Neutrophil (primary cell): ENCODE results near the gene TMC3.

ENCODE experiments used
- H3K27ac ChIP-seq: fragments of 200-600 bp; sonication (generic); 2 replicates; pipeline ENCODE4 v1.5.1; 2016; ENCODE audit warnings: mild to moderate bottlenecking, moderate library complexity
- H3K27me3 ChIP-seq: fragments of 200-600 bp; sonication (generic); 2 replicates; pipeline ENCODE4 v1.6.0; 2016; ENCODE audit warnings: mild to moderate bottlenecking
- H3K36me3 ChIP-seq: fragments of 200-600 bp; sonication (generic); 2 replicates; pipeline ENCODE4 v1.5.1; 2017
- H3K4me1 ChIP-seq, 2 experiments: fragments of 200-600 bp in 1 of 2; sonication (generic) in 1 of 2; 1 replicate in 1 of 2; 2 replicates in 1 of 2; pipeline versions ENCODE4 v1.5.1 to v1.6.1; 2013 to 2016; ENCODE audit warnings: low read depth in 1 of 2, low read length in 1 of 2, mild to moderate bottlenecking in 1 of 2, moderate library complexity in 1 of 2; ENCODE audit not compliant: control insufficient read depth in 1 of 2, insufficient read depth in 1 of 2
- H3K4me3 ChIP-seq, 2 experiments: fragments of 200-600 bp in 1 of 2; sonication (generic) in 1 of 2; 1 replicate in 1 of 2; 2 replicates in 1 of 2; pipeline ENCODE4 v1.5.1; 2013 to 2016; ENCODE audit warnings: low read depth in 1 of 2, low read length in 1 of 2, mild to moderate bottlenecking in 1 of 2, moderate library complexity in 1 of 2
- H3K9me3 ChIP-seq: fragments of 200-600 bp; sonication (generic); 2 replicates; pipeline ENCODE4 v1.5.1; 2016
- TF ChIP-seq, protein P1 (sequence below): fragments of 200-600 bp; sonication (generic); IDR thresholded peaks from 2 replicates; pipeline ENCODE4 v1.5.1; 2016; ENCODE audit warnings: antibody characterized with exemption

TMC3 gene

DNA sequence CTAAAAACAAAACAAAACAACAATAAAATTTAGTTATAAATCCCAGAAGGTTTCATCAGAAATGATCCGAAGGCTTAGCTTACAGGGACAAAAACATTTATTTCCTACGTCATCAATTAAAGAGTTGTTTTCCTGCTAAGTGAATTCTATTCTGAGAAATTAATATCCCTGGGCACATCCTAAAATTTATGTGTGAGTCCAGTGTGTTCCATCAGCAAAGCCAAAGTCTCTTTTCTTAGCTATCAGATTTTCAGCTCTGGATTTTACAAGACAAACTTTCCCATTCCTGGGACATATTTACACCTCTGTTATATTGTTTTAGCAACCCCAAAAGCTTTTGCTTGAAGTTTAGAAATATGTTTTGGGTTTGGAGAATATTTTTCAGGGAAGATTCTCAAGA, 4.4 kb upstream of the TMC3 start:
- H3K4me3 ChIP-seq, result no peak overlapping the region
- H3K27me3 ChIP-seq, result no peaks in the 10 kb centered on the region
- no peaks in the 10 kb centered on the region for H3K4me1 ChIP-seq
- H3K36me3 ChIP-seq, result peaks cover 15% of the 10 kb centered on the region
- H3K27ac ChIP-seq, result no peak overlapping the region
- TF ChIP-seq, protein P1, sequence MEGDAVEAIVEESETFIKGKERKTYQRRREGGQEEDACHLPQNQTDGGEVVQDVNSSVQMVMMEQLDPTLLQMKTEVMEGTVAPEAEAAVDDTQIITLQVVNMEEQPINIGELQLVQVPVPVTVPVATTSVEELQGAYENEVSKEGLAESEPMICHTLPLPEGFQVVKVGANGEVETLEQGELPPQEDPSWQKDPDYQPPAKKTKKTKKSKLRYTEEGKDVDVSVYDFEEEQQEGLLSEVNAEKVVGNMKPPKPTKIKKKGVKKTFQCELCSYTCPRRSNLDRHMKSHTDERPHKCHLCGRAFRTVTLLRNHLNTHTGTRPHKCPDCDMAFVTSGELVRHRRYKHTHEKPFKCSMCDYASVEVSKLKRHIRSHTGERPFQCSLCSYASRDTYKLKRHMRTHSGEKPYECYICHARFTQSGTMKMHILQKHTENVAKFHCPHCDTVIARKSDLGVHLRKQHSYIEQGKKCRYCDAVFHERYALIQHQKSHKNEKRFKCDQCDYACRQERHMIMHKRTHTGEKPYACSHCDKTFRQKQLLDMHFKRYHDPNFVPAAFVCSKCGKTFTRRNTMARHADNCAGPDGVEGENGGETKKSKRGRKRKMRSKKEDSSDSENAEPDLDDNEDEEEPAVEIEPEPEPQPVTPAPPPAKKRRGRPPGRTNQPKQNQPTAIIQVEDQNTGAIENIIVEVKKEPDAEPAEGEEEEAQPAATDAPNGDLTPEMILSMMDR, result no peak
- no peaks in the 10 kb centered on the region for H3K9me3 ChIP-seq

DNA sequence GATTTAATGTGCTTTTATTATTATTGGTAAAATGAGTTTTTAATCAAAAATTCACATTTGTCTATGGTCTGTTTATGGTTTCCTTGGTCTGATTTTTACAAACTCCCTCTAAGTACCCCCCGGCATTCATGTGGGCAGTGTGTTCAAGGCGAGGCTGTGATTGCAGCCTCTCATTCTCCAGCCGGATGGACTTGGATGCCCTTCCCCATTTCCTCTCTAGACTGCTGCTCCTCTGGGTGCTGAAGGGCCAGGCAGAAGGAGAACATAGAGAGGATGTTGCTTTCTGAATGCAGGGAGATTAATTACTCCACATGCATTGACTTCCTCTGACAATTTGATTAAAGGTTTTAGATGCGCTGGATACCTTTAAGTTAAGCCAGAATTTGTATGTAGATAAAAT, 3.9 kb upstream of the TMC3 start:
- H3K4me1 ChIP-seq, result no peaks in the 10 kb centered on the region
- TF ChIP-seq, protein P1, result no peak

DNA sequence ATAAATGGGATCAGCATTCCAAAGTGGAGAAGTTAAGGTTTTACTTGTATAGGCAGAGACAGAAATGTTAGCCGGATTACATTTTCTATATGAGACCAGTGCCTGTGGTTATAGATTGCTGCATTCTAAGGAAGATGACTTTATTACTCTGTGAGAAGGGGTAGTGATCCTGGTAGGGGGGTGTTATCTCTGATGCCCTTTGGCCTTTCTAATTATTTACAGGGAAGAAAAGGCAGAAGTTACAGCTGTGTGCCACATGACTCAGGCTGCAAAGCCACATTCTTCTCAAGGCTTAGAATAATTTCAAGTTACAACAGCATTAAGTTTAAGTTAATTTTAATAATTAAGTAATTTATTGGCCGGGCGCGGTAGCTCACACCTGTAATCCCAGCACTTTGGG, 2.2 kb upstream of the TMC3 start:
- no peaks in the 10 kb centered on the region for H3K27me3 ChIP-seq
- H3K9me3 ChIP-seq, result no peaks in the 10 kb centered on the region
- no peak overlapping the region for H3K4me3 ChIP-seq
- no peaks in the 10 kb centered on the region for H3K4me1 ChIP-seq
- peaks cover 12% of the 10 kb centered on the region for H3K36me3 ChIP-seq
- H3K27ac ChIP-seq, result no peak overlapping the region
- TF ChIP-seq, protein P1, result no peak

More for the DNA sequence above, 3.9 kb upstream of the TMC3 start:
- Histone ChIP-seq H3K9me3 (no peaks in the 10 kb centered on the region), H3K36me3 (peaks cover 13% of the 10 kb centered on the region), H3K27me3 (no peaks in the 10 kb centered on the region), H3K27ac (no peak overlapping the region), H3K4me3 (no peak overlapping the region)

DNA sequence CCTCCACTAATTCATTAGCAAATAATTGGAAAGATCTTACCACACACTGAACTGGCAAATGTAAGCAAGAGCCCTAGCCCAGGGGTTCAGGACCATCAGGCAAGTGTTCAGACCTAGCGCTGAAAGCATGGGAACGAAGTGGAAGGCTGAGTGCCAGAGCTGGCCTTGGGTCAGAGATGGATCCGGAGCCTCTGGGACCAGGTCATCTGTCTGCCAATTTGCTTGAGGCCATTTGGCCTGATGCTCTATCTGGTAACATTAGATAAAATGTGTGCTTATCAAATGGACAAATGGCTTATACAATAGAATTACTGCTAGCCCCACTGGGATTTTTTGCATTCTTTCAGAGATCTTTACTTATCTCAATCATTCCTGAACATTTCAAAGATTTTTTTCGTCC, 1.4 kb upstream of the TMC3 start:
- H3K4me1 ChIP-seq, result no peaks in the 10 kb centered on the region
- H3K9me3 ChIP-seq, result no peaks in the 10 kb centered on the region
- H3K4me3 ChIP-seq, result no peak overlapping the region
- no peaks in the 10 kb centered on the region for H3K27me3 ChIP-seq
- TF ChIP-seq, protein P1, result no peak
- no peak overlapping the region for H3K27ac ChIP-seq
- peaks cover 15% of the 10 kb centered on the region for H3K36me3 ChIP-seq

DNA sequence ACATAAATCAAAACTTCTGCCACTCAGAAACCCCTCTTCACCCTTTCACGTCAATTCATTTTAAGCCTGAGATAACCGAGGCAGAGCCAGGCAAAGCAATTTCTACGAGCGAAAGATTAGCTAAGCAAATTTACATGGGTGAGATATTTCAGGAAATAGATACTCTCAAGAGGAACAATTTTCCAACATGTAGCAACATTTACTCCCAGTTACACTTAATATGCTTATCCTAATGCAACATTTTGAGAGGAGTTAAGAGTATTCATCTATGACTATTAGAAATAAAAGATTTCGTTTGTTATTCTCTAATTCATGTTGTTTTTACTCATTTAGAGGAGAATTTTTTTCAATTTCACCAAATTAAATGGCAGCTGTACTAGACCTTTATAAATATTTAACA, 837 bp downstream of the TMC3 start:
- H3K27me3 ChIP-seq, result no peaks in the 10 kb centered on the region
- H3K4me3 ChIP-seq, result no peak overlapping the region
- TF ChIP-seq, protein P1, result no peak
- no peaks in the 10 kb centered on the region for H3K9me3 ChIP-seq
- H3K27ac ChIP-seq, result no peak overlapping the region
- H3K4me1 ChIP-seq, result no peaks in the 10 kb centered on the region
- peaks cover 22% of the 10 kb centered on the region for H3K36me3 ChIP-seq

DNA sequence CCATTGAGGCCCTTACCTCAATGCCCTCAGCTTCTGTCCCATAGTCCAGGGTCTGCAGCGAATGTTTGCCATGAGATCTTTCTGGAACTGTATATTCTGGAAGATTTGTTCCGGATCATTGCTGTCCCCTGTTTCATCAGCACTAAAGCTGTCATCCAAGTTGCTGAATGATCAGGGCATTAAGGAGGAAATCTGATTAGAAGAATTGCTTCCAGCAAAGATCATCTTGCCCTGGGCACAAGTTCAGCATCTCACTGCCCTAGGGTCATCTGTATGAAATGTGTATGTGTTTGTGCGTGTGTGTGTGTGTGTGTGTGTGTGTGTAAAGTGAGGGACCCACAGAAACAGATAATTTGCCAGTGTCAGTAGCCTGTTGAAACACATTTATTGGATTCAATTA, 1.4 kb downstream of the TMC3 start:
- TF ChIP-seq, protein P1, result no peak
- H3K27me3 ChIP-seq, result no peaks in the 10 kb centered on the region

More for the DNA sequence above, 1.4 kb downstream of the TMC3 start:
- Histone ChIP-seq H3K4me3 (no peak overlapping the region), H3K9me3 (no peaks in the 10 kb centered on the region), H3K36me3 (peaks cover 25% of the 10 kb centered on the region), H3K4me1 (no peaks in the 10 kb centered on the region), H3K27ac (no peak overlapping the region)
